Ishikawa (cell line): ENCODE results near the gene APOA5.

ENCODE experiments used
- CEBPB ChIP-seq: IDR thresholded peaks from 2 replicates; pipeline ENCODE4 v1.6.1; 2012
- CREB1 ChIP-seq: IDR thresholded peaks from 2 replicates; pipeline ENCODE4 v1.6.1; 2012; ENCODE audit warnings: low read depth
- EGR1 ChIP-seq: IDR thresholded peaks from 2 replicates; pipeline ENCODE4 v1.6.1; 2012
- EP300 ChIP-seq: IDR thresholded peaks from 2 replicates; pipeline ENCODE4 v1.6.1; 2012; ENCODE audit warnings: borderline replicate concordance
- FOXM1 ChIP-seq: IDR thresholded peaks from 2 replicates; pipeline ENCODE4 v1.6.1; 2012; ENCODE audit warnings: low read depth, borderline replicate concordance
- RAD21 ChIP-seq: IDR thresholded peaks from 2 replicates; pipeline ENCODE4 v1.6.1; 2012; ENCODE audit warnings: low read depth
- TAF1 ChIP-seq: IDR thresholded peaks from 2 replicates; pipeline ENCODE4 v1.6.1; 2012; ENCODE audit warnings: low read depth, mild to moderate bottlenecking
- TCF12 ChIP-seq: IDR thresholded peaks from 2 replicates; pipeline ENCODE4 v1.6.1; 2012; ENCODE audit warnings: low read depth
- TEAD4 ChIP-seq: IDR thresholded peaks from 2 replicates; pipeline ENCODE4 v1.6.1; 2012
- YY1 ChIP-seq: IDR thresholded peaks from 2 replicates; pipeline ENCODE4 v1.6.1; 2012; ENCODE audit warnings: low read depth
- ZBTB7A ChIP-seq: IDR thresholded peaks from 2 replicates; pipeline ENCODE4 v1.6.1; 2012; ENCODE audit warnings: low read depth
- TF ChIP-seq, protein P1 (sequence below): IDR thresholded peaks from 2 replicates; pipeline ENCODE4 v1.6.1; 2012
- TF ChIP-seq, protein P2 (sequence below): IDR thresholded peaks from 2 replicates; pipeline ENCODE4 v1.6.1; 2012; ENCODE audit warnings: low read depth, mild to moderate bottlenecking

DNA sequence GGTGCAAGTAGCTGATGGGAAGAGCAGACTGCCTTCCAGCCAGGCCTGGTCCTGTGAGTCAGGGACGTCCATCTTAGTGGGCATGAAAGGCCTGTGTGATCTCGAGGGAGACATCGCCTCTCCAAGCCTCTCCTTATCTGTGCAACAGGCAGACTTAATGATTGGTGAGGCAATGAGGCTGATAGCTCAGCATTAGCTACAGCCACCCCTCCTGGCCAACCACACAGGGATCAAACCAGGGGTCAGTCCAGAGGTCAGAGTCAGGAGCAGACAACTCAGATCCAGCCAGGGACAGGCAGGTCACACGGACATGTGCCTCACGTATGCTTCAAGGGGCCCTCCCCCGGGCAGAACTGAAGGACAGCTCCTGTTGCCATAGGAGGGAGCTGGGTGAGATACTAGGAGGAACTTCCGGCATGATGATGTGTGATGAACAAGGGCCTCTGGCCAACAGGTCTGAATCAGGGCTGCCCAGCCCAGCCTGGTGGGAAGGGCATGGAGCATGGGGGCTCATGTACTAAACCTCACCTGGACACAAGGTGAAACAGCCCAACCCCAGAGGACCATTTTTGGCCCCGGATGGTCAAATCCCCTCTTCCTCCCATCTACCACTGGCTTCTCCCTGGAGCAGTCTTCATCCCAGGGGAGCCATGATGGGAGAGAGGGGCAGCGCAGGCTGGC lies 35.2 kb upstream of the APOA5 start:
- TF ChIP-seq, protein P1, sequence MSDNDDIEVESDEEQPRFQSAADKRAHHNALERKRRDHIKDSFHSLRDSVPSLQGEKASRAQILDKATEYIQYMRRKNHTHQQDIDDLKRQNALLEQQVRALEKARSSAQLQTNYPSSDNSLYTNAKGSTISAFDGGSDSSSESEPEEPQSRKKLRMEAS: no peak
- TF ChIP-seq EGR1: no peak
- no peak for TF ChIP-seq YY1
- no peak for TF ChIP-seq RAD21
- no peak for TF ChIP-seq TAF1
- no peak for TF ChIP-seq TCF12
- no peak for TF ChIP-seq FOXM1
- no peak for TF ChIP-seq EP300
- TF ChIP-seq TEAD4: no peak
- no peak for TF ChIP-seq CEBPB
- TF ChIP-seq, protein P2, sequence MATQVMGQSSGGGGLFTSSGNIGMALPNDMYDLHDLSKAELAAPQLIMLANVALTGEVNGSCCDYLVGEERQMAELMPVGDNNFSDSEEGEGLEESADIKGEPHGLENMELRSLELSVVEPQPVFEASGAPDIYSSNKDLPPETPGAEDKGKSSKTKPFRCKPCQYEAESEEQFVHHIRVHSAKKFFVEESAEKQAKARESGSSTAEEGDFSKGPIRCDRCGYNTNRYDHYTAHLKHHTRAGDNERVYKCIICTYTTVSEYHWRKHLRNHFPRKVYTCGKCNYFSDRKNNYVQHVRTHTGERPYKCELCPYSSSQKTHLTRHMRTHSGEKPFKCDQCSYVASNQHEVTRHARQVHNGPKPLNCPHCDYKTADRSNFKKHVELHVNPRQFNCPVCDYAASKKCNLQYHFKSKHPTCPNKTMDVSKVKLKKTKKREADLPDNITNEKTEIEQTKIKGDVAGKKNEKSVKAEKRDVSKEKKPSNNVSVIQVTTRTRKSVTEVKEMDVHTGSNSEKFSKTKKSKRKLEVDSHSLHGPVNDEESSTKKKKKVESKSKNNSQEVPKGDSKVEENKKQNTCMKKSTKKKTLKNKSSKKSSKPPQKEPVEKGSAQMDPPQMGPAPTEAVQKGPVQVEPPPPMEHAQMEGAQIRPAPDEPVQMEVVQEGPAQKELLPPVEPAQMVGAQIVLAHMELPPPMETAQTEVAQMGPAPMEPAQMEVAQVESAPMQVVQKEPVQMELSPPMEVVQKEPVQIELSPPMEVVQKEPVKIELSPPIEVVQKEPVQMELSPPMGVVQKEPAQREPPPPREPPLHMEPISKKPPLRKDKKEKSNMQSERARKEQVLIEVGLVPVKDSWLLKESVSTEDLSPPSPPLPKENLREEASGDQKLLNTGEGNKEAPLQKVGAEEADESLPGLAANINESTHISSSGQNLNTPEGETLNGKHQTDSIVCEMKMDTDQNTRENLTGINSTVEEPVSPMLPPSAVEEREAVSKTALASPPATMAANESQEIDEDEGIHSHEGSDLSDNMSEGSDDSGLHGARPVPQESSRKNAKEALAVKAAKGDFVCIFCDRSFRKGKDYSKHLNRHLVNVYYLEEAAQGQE: no peak
- no peak for TF ChIP-seq CREB1
- no peak for TF ChIP-seq ZBTB7A
